ENCODE measurements around the gene NEDD4L. TPM values are rescaled to one million over a fixed set of nuclear protein-coding genes. Genes with fewer than 3 reads are reported as not detected.

The NEDD4L gene
- total RNA-seq, 5 donors from 2014 or later (not counting 1 experiment from before 2014, with no cell fraction given): 4.4 to 10.7 (median 6.7) TPM

DNA sequence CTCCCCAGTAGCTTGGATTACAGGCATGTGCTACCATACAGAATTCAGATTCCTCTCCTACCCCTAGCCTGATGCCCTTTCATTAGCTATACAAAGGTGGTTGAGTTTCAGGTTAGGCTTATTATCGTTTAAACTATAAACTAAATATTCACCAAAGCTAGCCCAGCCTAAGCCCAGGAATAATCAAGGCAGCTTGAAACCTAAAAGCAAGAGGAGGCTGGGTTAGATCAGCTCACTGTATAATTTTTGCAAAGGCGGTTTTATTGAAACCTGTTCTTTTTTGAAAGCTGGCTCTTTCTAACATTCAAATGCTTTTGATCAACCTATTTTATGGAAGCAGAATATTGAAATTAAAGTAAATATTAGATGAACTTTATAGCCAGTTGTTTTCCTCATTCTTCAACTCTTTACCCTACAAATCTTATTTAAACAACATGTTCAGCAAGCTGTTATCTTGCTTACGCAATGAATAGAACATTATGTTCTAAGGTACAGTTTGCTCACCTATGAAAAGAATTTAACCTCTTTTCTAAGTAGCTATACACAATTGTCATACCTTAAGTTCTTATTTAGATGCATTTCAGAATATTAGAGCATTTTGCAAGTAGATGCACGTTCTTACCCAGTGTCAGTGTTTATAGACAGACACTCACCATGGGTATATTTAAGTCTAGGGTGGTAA lies 241.6 kb downstream of the NEDD4L start:
- H3K4me3 ChIP-seq (ENCODE audit: control insufficient read depth in 1 of 2, extremely low read depth in 1 of 2, low read length in 1 of 2): no peak overlapping the region
- H3K4me3 Mint-ChIP-seq: no peak overlapping the region
- peaks cover 0 to 10% (median 0%) of the 10 kb centered on the region in 3 donors for H3K4me1 Mint-ChIP-seq
- ChIA-PET POLR2A (no interaction called here), CTCF (no interaction called here)
- no peaks in the 10 kb centered on the region for H3K4me1 ChIP-seq (ENCODE audit: control insufficient read depth in 1 of 2, extremely low read depth in 1 of 2, insufficient read depth in 2 of 2, low read length in 2 of 2)
- no peaks in the 10 kb centered on the region for H3K9me3 ChIP-seq
- ATAC-seq (replicated peaks in 1 of 4) (no peak), DNase-seq (no peak)
- H3K36me3 Mint-ChIP-seq: no peaks in the 10 kb centered on the region
- WGBS (ENCODE audit: insufficient coverage): no CpG with 5 or more reads among the region's 4 CpGs
- H3K36me3 ChIP-seq (ENCODE audit: control insufficient read depth in 2 of 2, extremely low read depth in 1 of 2, insufficient read depth in 1 of 2, low read length in 1 of 2): no peaks in the 10 kb centered on the region
- H3K27me3 ChIP-seq (replicated peaks in 1 of 2; ENCODE audit: control insufficient read depth in 2 of 2, extremely low read depth in 1 of 2, insufficient read depth in 2 of 2, low read length in 1 of 2): no peaks in the 10 kb centered on the region
- no peak overlapping the region for H3K27ac Mint-ChIP-seq
- no peaks in the 10 kb centered on the region for H3K9me3 Mint-ChIP-seq
- no peak overlapping the region for H3K27ac ChIP-seq (ENCODE audit: low read length)
- H3K27me3 Mint-ChIP-seq: peaks cover 0 to 6% of the 10 kb centered on the region in 2 donors

DNA sequence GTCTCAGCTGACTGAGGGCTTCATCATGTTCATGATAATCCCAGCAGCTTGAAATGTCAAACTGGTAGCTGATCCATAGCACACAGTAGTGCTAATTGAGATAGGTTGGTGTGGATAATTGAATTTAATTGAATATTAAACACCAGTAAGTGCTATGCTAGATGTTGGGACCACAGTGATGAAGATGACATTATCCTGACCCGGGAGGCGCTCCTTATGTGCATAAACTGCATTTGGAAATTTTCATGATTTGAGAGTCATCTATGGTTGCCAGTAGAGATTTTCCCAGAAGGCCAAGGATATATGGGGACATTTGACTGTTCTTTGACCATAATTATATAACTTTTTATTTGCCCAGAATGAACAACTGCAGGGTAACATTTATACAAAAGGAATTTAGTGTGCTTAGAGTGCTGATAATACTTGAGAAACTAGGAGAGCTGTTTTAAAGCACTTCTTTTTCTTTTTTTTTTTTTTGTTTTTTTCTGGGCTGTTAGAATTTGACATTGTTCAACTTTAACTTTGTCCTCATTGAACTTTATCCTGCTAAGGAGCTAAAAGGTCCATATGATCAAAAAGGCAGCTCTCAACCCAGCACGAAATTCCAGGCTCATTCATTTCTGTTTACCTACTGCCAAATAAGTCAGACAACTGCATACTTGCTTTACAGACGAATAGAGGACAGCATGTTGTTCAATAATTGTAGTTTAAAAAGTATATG lies 242.8 kb downstream of the NEDD4L start:
- H3K4me1 Mint-ChIP-seq: peaks cover 0 to 10% (median 0%) of the 10 kb centered on the region in 3 donors
- WGBS (ENCODE audit: insufficient coverage): no CpG with 5 or more reads among the region's 4 CpGs
- no peak overlapping the region for H3K27ac ChIP-seq (ENCODE audit: low read length)
- ATAC-seq (replicated peaks in 1 of 4) (no peak), DNase-seq (no peak)
- H3K27ac Mint-ChIP-seq: no peak overlapping the region
- H3K36me3 Mint-ChIP-seq: no peaks in the 10 kb centered on the region
- H3K4me3 Mint-ChIP-seq: no peak overlapping the region
- POLR2A ChIA-PET: no interaction called here
- H3K27me3 Mint-ChIP-seq: peaks cover 0 to 6% of the 10 kb centered on the region in 2 donors
- H3K9me3 ChIP-seq: no peaks in the 10 kb centered on the region
- no peaks in the 10 kb centered on the region for H3K27me3 ChIP-seq (replicated peaks in 1 of 2; ENCODE audit: control insufficient read depth in 2 of 2, extremely low read depth in 1 of 2, insufficient read depth in 2 of 2, low read length in 1 of 2)
- no peak overlapping the region for H3K4me3 ChIP-seq (ENCODE audit: control insufficient read depth in 1 of 2, extremely low read depth in 1 of 2, low read length in 1 of 2)
- H3K36me3 ChIP-seq (ENCODE audit: control insufficient read depth in 2 of 2, extremely low read depth in 1 of 2, insufficient read depth in 1 of 2, low read length in 1 of 2): no peaks in the 10 kb centered on the region
- H3K9me3 Mint-ChIP-seq: no peaks in the 10 kb centered on the region
- no peaks in the 10 kb centered on the region for H3K4me1 ChIP-seq (ENCODE audit: control insufficient read depth in 1 of 2, extremely low read depth in 1 of 2, insufficient read depth in 2 of 2, low read length in 2 of 2)
- CTCF ChIA-PET: no interaction called here

DNA sequence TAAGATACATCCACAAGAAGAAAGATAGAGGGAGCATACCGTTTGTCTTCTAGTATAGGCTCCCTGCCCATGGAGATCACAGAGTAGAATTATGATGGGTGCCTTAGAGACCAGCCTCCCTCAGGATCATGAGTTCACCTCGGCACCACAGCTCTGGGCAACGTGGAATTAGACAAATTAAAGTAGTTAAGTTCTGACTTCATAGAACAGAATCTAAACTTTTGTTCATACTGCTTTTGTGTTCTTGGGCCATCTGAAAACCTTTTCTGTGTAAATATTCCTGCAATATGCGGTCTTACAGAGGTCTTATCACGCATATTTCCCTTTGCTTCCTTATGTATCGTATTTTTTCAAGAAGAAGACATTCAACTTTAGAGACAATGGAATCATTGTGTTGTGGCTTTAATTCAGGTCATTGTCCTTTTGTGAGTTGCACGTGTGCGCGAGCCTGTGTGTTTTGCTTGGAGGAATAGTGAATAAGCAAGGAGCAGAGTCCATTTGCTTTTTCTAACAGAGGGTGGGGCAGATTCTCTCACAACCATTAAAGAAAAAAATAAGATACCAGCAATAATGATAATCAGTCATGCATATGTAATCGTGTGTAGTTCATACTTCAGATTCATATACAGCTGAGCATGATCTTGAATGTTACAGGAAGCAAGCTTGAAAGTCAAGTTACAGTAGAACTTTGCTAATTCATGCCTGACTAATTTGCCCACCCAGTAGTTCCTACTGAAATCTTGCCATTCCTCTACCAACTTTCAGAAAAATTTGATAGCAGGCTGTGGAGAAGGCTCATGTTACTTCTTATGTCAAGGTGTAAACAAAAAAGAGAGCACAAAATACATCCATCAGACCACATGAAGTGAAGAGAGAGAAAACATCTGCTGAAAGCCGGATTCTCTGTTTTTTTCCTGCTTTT lies 243.6 kb downstream of the NEDD4L start:
- H3K4me3 Mint-ChIP-seq: no peak overlapping the region
- Histone ChIP-seq H3K9me3 (no peaks in the 10 kb centered on the region), H3K27me3 (replicated peaks in 1 of 2; ENCODE audit: control insufficient read depth in 2 of 2, extremely low read depth in 1 of 2, insufficient read depth in 2 of 2, low read length in 1 of 2) (peaks cover 0 to 6% of the 10 kb centered on the region in 2 experiments), H3K36me3 (ENCODE audit: control insufficient read depth in 2 of 2, extremely low read depth in 1 of 2, insufficient read depth in 1 of 2, low read length in 1 of 2) (no peaks in the 10 kb centered on the region), H3K4me1 (ENCODE audit: control insufficient read depth in 1 of 2, extremely low read depth in 1 of 2, insufficient read depth in 2 of 2, low read length in 2 of 2) (no peaks in the 10 kb centered on the region), H3K4me3 (ENCODE audit: control insufficient read depth in 1 of 2, extremely low read depth in 1 of 2, low read length in 1 of 2) (no peak overlapping the region), H3K27ac (ENCODE audit: low read length) (no peak overlapping the region)
- H3K9me3 Mint-ChIP-seq: no peaks in the 10 kb centered on the region
- WGBS (ENCODE audit: insufficient coverage): 100% methylated on average over 1 of the region's 11 CpGs
- ChIA-PET POLR2A (no interaction called here), CTCF (no interaction called here)
- DNase-seq (no peak), ATAC-seq (replicated peaks in 1 of 4) (no peak)
- peaks cover 0 to 10% (median 0%) of the 10 kb centered on the region in 3 donors for H3K4me1 Mint-ChIP-seq
- H3K36me3 Mint-ChIP-seq: no peaks in the 10 kb centered on the region
- peaks cover 4 to 9% of the 10 kb centered on the region in 2 donors for H3K27me3 Mint-ChIP-seq
- H3K27ac Mint-ChIP-seq: no peak overlapping the region

DNA sequence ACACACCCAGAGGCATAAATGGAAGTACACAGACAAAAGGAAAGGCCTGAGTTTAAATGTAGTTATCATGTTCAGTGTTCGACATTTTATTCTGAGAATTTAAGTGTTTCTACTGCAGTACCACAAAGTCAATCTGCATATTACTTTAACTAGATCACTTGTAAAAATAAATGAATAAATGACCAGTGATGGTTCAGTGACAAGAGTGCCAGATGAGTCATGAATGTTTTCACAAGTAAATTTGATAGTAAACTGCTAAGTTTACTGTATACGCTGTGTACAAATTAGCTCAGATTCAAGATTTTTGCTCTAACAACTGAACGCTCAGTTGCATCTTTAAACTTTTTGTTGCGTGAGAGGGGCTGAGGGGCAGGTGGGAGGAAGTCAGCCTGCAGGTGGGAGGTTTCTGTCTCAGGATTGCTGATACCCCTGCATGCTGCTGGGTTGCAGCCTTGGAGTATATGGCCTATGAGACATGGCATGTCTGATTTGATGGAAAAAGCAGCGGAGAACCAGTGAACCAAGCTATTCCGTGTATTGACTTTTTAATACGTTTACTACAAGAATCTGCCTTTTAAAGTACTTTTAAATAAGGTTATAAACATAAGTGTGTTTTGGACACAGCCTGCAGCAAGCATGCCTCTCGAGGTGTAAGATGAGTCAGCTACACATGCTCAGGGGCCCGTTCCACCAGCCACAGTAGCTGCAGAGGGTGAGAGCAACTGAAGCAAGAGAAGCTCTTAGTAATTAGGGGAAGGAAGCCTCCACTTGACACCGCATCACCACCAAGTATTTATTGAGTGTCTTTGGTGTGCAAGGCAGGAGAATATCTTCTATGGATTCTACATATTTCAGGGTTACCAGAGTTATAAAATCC lies 245.1 kb downstream of the NEDD4L start:
- H3K36me3 Mint-ChIP-seq: no peaks in the 10 kb centered on the region
- no peak for ATAC-seq (replicated peaks in 1 of 4)
- WGBS (ENCODE audit: insufficient coverage): 75% methylated on average over 3 of the region's 10 CpGs

DNA sequence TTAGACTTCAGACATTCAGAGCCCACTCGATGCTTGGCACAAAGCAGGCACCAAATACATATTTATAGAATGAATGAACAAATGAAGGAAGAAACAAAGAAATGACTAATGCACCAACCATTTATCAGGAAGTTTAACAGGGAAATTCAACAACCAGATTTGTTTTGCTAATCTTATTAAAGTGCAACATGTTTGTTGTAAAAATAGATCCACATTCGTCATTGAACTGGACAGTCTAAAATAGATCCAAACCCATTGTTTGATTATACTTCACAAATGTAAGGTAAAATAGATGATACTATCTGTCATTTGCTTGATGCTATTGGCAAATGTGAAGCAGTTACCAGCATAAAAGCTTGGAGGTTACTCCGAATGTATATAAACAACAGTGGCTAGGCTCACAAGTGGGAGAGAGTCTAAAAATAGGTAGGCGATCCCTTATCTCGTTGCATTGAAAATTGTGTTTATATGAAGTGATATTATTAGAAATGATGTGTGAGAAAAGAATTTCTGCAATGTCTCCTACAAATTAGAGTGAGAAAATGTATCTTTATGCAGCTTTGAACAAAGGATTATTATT lies 246.2 kb downstream of the NEDD4L start:
- CTCF ChIA-PET: no interaction called here
- 82% methylated on average over 3 of the region's 5 CpGs for WGBS (ENCODE audit: insufficient coverage)

More for the DNA sequence above, 245.1 kb downstream of the NEDD4L start:
- H3K9me3 Mint-ChIP-seq: no peaks in the 10 kb centered on the region
- Histone ChIP-seq H3K27ac (ENCODE audit: low read length) (no peak overlapping the region), H3K9me3 (no peaks in the 10 kb centered on the region), H3K27me3 (replicated peaks in 1 of 2; ENCODE audit: control insufficient read depth in 2 of 2, extremely low read depth in 1 of 2, insufficient read depth in 2 of 2, low read length in 1 of 2) (peaks cover 0 to 6% of the 10 kb centered on the region in 2 experiments), H3K4me1 (ENCODE audit: control insufficient read depth in 1 of 2, extremely low read depth in 1 of 2, insufficient read depth in 2 of 2, low read length in 2 of 2) (no peaks in the 10 kb centered on the region), H3K36me3 (ENCODE audit: control insufficient read depth in 2 of 2, extremely low read depth in 1 of 2, insufficient read depth in 1 of 2, low read length in 1 of 2) (no peaks in the 10 kb centered on the region), H3K4me3 (ENCODE audit: control insufficient read depth in 1 of 2, extremely low read depth in 1 of 2, low read length in 1 of 2) (no peak overlapping the region)
- H3K27ac Mint-ChIP-seq: no peak overlapping the region
- DNase-seq: no peak
- H3K27me3 Mint-ChIP-seq: peaks cover 4 to 9% of the 10 kb centered on the region in 2 donors
- POLR2A ChIA-PET: no interaction called here
- H3K4me3 Mint-ChIP-seq: no peak overlapping the region
- CTCF ChIA-PET: interaction anchor here in 1 of 2 donors (0.6 kb wide), 1 partner anchor 59 kb away, joined by 3 read pairs; no protein-coding TSS in a partner anchor
- peaks cover 0 to 10% (median 0%) of the 10 kb centered on the region in 3 donors for H3K4me1 Mint-ChIP-seq

More for the DNA sequence above, 246.2 kb downstream of the NEDD4L start:
- Mint-ChIP-seq H3K36me3 (no peaks in the 10 kb centered on the region), H3K27ac (no peak overlapping the region), H3K4me1 (peaks cover 0 to 10% (median 0%) of the 10 kb centered on the region in 3 donors), H3K4me3 (no peak overlapping the region), H3K9me3 (no peaks in the 10 kb centered on the region), H3K27me3 (peaks cover 4 to 9% of the 10 kb centered on the region in 2 donors)
- POLR2A ChIA-PET: no interaction called here
- Histone ChIP-seq H3K9me3 (no peaks in the 10 kb centered on the region), H3K4me1 (ENCODE audit: control insufficient read depth in 1 of 2, extremely low read depth in 1 of 2, insufficient read depth in 2 of 2, low read length in 2 of 2) (no peaks in the 10 kb centered on the region), H3K36me3 (ENCODE audit: control insufficient read depth in 2 of 2, extremely low read depth in 1 of 2, insufficient read depth in 1 of 2, low read length in 1 of 2) (no peaks in the 10 kb centered on the region), H3K27me3 (replicated peaks in 1 of 2; ENCODE audit: control insufficient read depth in 2 of 2, extremely low read depth in 1 of 2, insufficient read depth in 2 of 2, low read length in 1 of 2) (peaks cover 0 to 6% of the 10 kb centered on the region in 2 experiments), H3K4me3 (ENCODE audit: control insufficient read depth in 1 of 2, extremely low read depth in 1 of 2, low read length in 1 of 2) (no peak overlapping the region), H3K27ac (ENCODE audit: low read length) (no peak overlapping the region)
- ATAC-seq (replicated peaks in 1 of 4): no peak
- no peak for DNase-seq

Measured in T-cell (primary cell).